Measurements from ENCODE around the gene SLC10A6.

GRCh38 chr4:86846921-86847320 lies 2.3 kb downstream of the SLC10A6 start:
- TF ChIP-seq BACH1 (tag; IDR thresholded peaks at IDR 0.05) = no peak
- TF ChIP-seq EP300 (IDR thresholded peaks at IDR 0.05; ENCODE audit: low read length) = no peak
- no peak for TF ChIP-seq STAT5B (CRISPR knock-in tag; IDR thresholded peaks at IDR 0.05)
- TF ChIP-seq ZNF224 (CRISPR knock-in tag; IDR thresholded peaks at IDR 0.05) = no peak
- no peak for TF ChIP-seq ZNF232 (CRISPR knock-in tag; IDR thresholded peaks at IDR 0.05)
- TF ChIP-seq NR2C2 (CRISPR knock-in tag; IDR thresholded peaks at IDR 0.05) = no peak
- no peak for TF ChIP-seq NR2C2 (tag; IDR thresholded peaks at IDR 0.05)
